Middle frontal gyrus (tissue), 1 donor: ENCODE results near the gene VPS13A.

ENCODE experiments used
- DNase-seq: peaks from one replicate; pipeline ENCODE4 v3.0.0-alpha.2; 2015; ENCODE audit warnings: low spot score; ENCODE audit errors: extremely low spot score

VPS13A gene

DNA sequence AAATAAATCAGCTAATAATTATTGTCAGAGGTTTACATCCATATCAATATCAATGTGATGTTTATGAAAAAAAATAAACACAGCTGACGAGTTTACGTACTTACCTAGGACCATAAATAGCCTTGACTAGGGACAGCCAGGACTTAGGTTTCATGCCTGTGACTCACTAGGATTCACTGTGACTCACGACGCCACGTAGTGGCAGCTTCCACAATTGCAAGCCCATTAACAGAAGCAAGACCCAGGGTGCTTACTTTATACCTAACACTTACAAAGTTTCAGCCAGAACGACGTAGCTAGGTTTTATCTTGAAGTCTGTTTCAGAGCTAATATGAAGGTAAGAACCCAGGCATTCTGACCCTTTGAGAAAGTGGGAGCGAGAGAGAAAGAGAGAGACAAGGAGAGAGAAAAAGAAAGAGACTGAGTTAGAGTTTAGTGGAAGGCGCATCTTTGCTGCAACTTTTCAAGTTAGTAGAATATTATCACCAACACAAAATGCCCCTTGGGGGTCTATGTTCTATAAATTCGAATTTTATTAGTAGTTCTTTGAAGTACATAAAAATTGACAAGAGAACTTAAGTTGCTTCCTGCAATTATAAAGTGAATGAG lies 279.6 kb downstream of the VPS13A start:
- DNase-seq, result peak; percentile 80

DNA sequence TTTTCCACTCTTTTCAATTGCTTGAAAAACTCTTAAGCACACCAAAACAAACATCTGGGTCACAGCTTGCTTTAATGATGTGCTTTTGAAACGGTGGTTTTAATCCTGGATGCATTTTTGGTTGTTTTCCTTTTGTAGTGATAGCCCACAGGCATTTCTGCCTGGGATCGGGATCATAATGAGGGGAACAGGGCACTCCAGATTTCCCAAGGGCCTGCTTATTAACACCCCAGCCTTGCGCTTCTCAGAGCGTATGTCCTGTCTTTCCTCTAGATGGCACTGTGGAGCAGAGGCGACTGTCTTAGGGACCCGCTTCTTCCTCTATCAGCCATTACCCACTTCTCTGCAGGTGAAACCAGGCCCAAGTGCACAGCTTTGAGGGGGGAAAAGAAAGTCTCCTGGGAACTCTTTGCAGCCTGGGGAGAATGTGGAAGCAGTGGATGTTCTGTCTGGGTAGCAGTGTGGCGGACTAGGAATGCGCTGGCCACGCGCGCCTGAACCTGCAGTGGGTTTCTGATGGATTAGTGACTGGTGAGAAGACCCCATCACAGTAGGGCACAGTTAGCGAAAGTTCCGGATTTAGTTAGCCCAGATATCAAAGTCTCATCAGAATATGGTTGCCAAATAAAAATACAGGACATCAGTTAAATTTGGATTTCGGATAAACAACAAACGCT lies 280.7 kb downstream of the VPS13A start:
- peak; percentile 56 for DNase-seq

DNA sequence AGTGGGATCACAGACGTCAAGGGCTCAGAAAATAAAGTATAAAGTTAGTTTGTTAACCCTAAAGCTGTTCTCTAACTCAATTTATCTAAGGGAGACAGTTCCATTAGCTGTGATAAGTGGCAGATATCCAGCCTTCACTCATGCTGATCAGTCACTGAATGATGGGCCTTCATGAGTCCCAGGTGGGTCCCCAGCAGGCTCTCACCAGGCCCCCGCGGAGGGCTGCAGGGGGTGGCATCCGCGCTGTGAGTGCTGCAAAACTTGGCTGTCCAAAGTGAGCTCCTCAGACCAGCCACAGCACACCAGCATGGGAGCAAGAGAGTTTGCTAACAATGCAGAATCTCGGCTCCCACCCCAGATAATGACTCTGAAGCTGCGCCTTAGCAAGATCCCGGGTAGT lies 283.6 kb downstream of the VPS13A start:
- DNase-seq, result no peak

DNA sequence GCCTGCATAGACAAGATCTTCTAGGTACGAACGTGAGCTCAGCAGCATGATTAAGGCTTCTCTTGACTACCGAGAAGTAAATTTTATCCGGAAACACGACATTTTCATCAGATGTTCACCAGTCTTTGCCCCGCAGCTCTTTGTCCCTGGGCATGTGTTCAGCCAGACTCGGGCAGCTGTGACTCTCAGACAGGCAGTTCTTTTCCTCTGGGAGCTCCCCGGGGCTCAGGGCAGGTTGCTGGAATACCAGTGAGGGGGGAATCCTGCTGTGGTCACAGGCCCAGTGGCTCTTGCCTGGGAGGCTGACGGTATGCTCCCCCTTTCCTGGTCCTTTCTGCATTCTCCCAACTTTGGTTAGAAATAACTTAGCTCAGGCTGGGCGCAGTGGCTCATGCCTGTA lies 284.7 kb downstream of the VPS13A start:
- DNase-seq, result no peak

DNA sequence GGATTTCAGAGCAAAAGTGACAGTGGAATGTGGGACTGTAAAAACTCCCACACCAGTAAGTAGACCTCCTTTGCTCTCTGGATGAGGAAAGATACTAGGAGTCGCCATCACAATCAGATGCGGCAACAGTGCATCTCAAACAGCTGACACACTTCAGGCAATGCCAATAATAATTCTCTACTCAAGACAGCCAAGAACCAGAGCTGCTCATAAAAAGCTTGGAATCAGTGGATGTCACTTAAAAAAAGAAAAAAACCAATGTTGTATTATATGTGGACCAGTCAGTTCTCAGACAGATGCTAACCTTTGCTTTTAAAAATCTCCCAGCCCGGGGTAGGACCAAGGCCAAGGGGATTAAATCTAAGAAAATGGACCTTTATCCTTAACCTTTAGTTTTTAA lies 285.8 kb downstream of the VPS13A start:
- DNase-seq, result no peak

DNA sequence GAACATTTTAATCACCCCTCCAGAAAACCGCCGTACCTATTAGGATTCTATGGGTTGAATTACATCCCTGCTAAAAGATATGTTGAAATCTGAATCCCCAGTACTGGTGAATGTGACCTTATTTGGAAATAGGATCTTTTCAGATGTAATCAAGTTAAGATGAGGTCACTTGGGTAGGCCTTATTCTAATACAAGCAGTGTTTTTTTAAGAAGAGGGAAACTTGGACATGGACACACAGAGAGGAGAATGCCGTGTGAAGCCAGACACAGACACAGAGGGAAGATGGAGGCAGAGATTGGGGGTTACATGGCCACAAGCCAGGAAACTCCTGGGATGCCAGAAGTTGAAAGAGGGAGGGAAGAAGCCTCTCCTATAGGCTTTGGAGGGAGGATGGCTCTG lies 287.3 kb downstream of the VPS13A start:
- DNase-seq, result no peak

DNA sequence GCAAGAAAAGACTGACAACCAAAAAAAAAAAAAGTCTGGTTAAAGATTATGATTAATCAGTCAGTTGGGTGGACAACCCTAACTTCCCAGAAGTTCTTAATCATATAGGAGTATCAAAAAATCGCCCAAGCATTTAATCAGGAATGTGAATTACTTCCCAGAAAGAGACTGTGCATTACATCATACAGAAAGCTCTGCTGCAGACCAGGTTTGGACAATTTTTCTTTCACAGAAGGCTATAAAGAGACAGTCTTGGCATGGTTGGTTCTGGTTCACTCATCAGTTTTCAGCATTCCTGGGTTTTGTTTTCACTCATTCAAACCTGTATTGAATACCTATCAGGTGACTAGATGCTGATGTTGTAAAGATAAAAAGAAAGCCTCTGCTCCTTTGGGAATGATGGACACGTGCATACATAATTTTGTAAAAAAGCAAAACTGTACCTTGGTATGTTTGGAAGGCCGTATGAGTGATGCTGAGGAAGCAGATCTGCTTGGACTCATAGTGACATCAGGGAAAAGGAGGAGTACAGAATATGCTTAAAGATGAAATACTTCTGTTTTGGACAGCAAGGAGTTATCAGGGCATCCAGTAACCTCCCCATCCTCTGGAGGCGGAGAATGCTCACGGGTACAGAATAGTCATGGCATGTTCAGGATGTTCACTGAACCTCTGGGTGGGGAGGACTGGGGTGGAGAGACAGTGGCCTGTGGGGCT lies 292.3 kb downstream of the VPS13A start:
- DNase-seq, result no peak
